AG04449 (cell line): Measurements from ENCODE around the gene DTX1.

ENCODE experiments used
- CTCF ChIA-PET: fragments of 350-600 bp; formaldehyde crosslinking; extraction: SDS; loops from one replicate; lab custom pipeline; 2021; ENCODE audit warnings: antibody characterized with exemption; lab: Yijun Ruan, JAX
- POLR2A ChIA-PET: fragments of 400-600, 350-600 bp; formaldehyde crosslinking; extraction: SDS; loops from one replicate; lab custom pipeline; 2020; ENCODE audit warnings: antibody characterized with exemption, inconsistent platforms; lab: Yijun Ruan, JAX
- DNase-seq: peaks from one replicate; pipeline ENCODE4 v3.0.0-alpha.2; 2010; ENCODE audit warnings: low read depth, low spot score
- H3K4me3 ChIP-seq: 2 replicates; pipeline ENCODE4 v1.5.1; 2011; ENCODE audit warnings: low read depth, mild to moderate bottlenecking, control low read depth, low read length
- TF ChIP-seq, protein P1 (sequence below): IDR thresholded peaks from one replicate; pipeline ENCODE4 v1.5.1; 2011; ENCODE audit warnings: mild to moderate bottlenecking, moderate library complexity, low read length, control low read depth, inconsistent platforms; ENCODE audit not compliant: insufficient read depth; ENCODE audit errors: missing control alignments

The DTX1 gene

DNA sequence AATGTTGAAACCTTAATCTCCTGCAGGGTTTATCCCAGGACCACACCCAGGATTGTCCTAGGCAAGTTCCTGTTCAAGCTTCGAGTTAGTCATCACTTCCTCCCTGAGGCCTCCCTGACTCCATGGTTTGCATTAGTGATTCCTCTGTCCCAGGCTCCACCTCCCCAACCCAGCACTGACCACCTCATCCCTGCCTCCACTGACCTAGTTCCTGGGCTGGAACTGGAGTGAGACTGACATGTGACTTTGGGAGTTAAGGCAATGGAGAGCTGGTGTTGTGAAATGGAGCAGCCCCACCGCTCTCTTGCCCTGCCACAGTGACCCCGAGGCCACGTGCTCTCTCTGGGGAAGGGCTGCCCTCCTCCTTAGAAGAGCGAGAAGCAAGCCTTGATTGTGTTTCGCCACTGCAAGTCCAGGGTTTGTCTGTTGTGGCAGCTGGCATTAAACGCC is 15.8 kb upstream of the DTX1 start:
- no peak for DNase-seq
- CTCF ChIA-PET = interaction anchor here (0.7 to 1.2 kb wide), 2 partner anchors 48 to 134 kb away, joined by 3 read pairs; no protein-coding TSS in a partner anchor

DNA sequence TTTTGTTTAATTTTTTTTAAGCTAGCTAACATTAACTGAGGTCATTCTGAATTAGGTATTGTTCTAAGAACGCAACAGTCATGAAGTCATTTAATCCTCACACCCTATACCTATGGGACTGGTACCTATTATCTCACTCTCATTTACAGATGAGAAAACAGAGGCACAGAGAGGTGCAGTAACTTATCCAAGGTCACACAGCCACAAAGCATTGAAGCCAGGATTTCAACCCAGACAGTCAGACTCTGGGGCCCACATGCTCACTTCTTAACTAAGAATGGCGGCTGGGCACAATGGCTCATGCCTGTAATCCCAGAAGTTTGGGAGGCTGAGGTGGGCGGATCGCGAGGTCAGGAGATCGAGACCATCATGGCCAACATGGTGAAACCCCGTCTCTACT is 15.0 kb upstream of the DTX1 start:
- TF ChIP-seq, protein P1, sequence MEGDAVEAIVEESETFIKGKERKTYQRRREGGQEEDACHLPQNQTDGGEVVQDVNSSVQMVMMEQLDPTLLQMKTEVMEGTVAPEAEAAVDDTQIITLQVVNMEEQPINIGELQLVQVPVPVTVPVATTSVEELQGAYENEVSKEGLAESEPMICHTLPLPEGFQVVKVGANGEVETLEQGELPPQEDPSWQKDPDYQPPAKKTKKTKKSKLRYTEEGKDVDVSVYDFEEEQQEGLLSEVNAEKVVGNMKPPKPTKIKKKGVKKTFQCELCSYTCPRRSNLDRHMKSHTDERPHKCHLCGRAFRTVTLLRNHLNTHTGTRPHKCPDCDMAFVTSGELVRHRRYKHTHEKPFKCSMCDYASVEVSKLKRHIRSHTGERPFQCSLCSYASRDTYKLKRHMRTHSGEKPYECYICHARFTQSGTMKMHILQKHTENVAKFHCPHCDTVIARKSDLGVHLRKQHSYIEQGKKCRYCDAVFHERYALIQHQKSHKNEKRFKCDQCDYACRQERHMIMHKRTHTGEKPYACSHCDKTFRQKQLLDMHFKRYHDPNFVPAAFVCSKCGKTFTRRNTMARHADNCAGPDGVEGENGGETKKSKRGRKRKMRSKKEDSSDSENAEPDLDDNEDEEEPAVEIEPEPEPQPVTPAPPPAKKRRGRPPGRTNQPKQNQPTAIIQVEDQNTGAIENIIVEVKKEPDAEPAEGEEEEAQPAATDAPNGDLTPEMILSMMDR = no peak
- ChIA-PET CTCF (interaction anchor here (0.7 kb wide), 1 partner anchor 134 kb away, joined by 3 read pairs; no protein-coding TSS in a partner anchor), POLR2A (no interaction called here)
- DNase-seq = no peak
- no peak overlapping the region for H3K4me3 ChIP-seq

More for the DNA sequence above, 15.8 kb upstream of the DTX1 start:
- TF ChIP-seq, protein P1 = no peak
- POLR2A ChIA-PET = no interaction called here
- no peak overlapping the region for H3K4me3 ChIP-seq

- TF ChIP-seq, protein P1 = no peak
- CTCF ChIA-PET = interaction anchor here (1.1 kb wide), 1 partner anchor 110 kb away, joined by 5 read pairs; no protein-coding TSS in a partner anchor
- POLR2A ChIA-PET = no interaction called here
- H3K4me3 ChIP-seq = no peak overlapping the region
- DNase-seq = no peak
These were observed 13.3 kb upstream of the DTX1 start for GRCh38 chr12:113043240-113043639.

GRCh38 chr12:113044516-113044915 is 12.0 kb upstream of the DTX1 start:
- TF ChIP-seq, protein P1 = no peak
- ChIA-PET CTCF (interaction anchor here (1.1 to 7.7 kb wide), 5 partner anchors 52 to 140 kb away, joined by 3 to 86 read pairs (median 5); partner anchors contain the start of gene CFAP73), POLR2A (no interaction called here)
- no peak overlapping the region for H3K4me3 ChIP-seq
- no peak for DNase-seq

- POLR2A ChIA-PET = no interaction called here
- TF ChIP-seq, protein P1 = peak; percentile 67
- CTCF ChIA-PET = interaction anchor here (0.7 to 7.7 kb wide), 28 partner anchors 9 to 377 kb away, joined by 3 to 157 read pairs (median 4); partner anchors contain the start of genes CFAP73 and OAS2
- no peak overlapping the region for H3K4me3 ChIP-seq
- DNase-seq = no peak
These were observed 7.8 kb upstream of the DTX1 start for GRCh38 chr12:113048716-113049127.

GRCh38 chr12:113049976-113050742 is 6.4 kb upstream of the DTX1 start:
- ChIA-PET CTCF (interaction anchor here (1.1 to 7.7 kb wide), 6 partner anchors 14 to 124 kb away, joined by 3 to 157 read pairs (median 4); partner anchors contain the start of gene CFAP73), POLR2A (no interaction called here)
- no peak for DNase-seq
- TF ChIP-seq, protein P1 = no peak
- no peak overlapping the region for H3K4me3 ChIP-seq
